Upper lobe of right lung (tissue), 1 donor: ENCODE measurements around the gene PRUNE2. TPM values are rescaled to one million over a fixed set of nuclear protein-coding genes. Genes with fewer than 3 reads are reported as not detected.

Source experiments
- ATAC-seq: fragments of 200-7000 bp; cut with Tn5 transposase; one replicate; pipeline ENCODE4 v1.9.1; 2020; ENCODE audit warnings: mild to moderate bottlenecking, moderate library complexity
- DNase-seq: peaks from one replicate; pipeline ENCODE4 v3.0.0-alpha.2; 2020
- H3K27ac ChIP-seq: fragments of 200-600 bp; one replicate; pipeline ENCODE4 v1.8.0; 2022
- H3K27me3 ChIP-seq: fragments of 200-600 bp; one replicate; pipeline ENCODE4 v1.8.0; 2022; ENCODE audit warnings: mild to moderate bottlenecking
- H3K36me3 ChIP-seq: fragments of 200-600 bp; one replicate; pipeline ENCODE4 v1.8.0; 2022
- H3K4me1 ChIP-seq: fragments of 200-600 bp; one replicate; pipeline ENCODE4 v1.8.0; 2022
- H3K4me3 ChIP-seq: fragments of 200-600 bp; one replicate; pipeline ENCODE4 v1.8.0; 2022; ENCODE audit warnings: mild to moderate bottlenecking
- H3K9me3 ChIP-seq: fragments of 200-600 bp; one replicate; pipeline ENCODE4 v1.8.0; 2022
- CTCF ChIP-seq: fragments of 200-600 bp; IDR thresholded peaks from one replicate; pipeline ENCODE4 v1.8.0; 2022; ENCODE audit warnings: antibody characterized with exemption
- intact Hi-C: fragments of 100-400 bp; cut with DNase I; formaldehyde crosslinking; loops from one replicate; pipeline ENCODE4 v1.11.0; 2022
- total RNA-seq: library from RNA; stranded (reverse); fragmentation: NEBNext Ultra II Directional; extraction: Animal tissue kit (Norgen Biotek cat#: 25700); gene quantifications from one replicate; pipeline ENCODE4 v1.2.1, GENCODE V29; 2021
- donor health status: DM: no; HTN: yes; CAD: no; lungs with severe emphysema.

The PRUNE2 gene
- total RNA-seq, 1 donor from 2014 or later: 7.4 TPM

GRCh38 chr9:76613150-76613781, 292.6 kb downstream of the PRUNE2 start:
- intact Hi-C loops: no loop called here
- DNase-seq (no peak), ATAC-seq (no peak)
- Histone ChIP-seq H3K4me1 (peaks cover 8% of the 10 kb centered on the region), H3K36me3 (no peaks in the 10 kb centered on the region), H3K9me3 (no peaks in the 10 kb centered on the region), H3K4me3 (no peak overlapping the region), H3K27ac (no peak overlapping the region), H3K27me3 (no peaks in the 10 kb centered on the region)
- TF ChIP-seq CTCF: no peak

DNA sequence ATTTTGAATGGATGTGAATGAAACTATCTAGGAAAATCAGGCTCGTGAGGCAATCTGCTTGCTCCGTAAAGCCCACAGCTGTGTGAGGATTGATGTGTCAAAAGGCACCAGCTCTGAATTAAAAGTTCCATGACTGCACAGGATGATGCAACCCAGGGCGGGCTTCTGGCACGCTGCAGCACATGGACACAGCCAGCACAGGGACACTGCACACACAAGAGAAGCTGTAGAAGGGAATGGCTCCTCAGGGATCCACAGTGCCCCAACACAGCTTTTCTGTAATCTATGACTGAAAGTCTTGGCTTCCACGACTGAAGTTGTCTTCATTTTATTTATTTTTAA, 295.9 kb downstream of the PRUNE2 start:
- intact Hi-C loops: no loop called here
- Histone ChIP-seq H3K4me3 (no peak overlapping the region), H3K36me3 (no peaks in the 10 kb centered on the region), H3K27ac (no peak overlapping the region), H3K27me3 (no peaks in the 10 kb centered on the region), H3K4me1 (no peaks in the 10 kb centered on the region), H3K9me3 (no peaks in the 10 kb centered on the region)
- no peak for TF ChIP-seq CTCF
- DNase-seq: peak; percentile 67
- ATAC-seq: peak; percentile 81

- Histone ChIP-seq H3K27me3 (no peaks in the 10 kb centered on the region), H3K9me3 (no peaks in the 10 kb centered on the region), H3K27ac (no peak overlapping the region), H3K4me1 (no peaks in the 10 kb centered on the region), H3K4me3 (no peak overlapping the region), H3K36me3 (no peaks in the 10 kb centered on the region)
- TF ChIP-seq CTCF: no peak
- intact Hi-C loops: no loop called here
- DNase-seq: no peak
- ATAC-seq: peak; percentile 44
These were observed 296.5 kb downstream of the PRUNE2 start for GRCh38 chr9:76609285-76610010.

DNA sequence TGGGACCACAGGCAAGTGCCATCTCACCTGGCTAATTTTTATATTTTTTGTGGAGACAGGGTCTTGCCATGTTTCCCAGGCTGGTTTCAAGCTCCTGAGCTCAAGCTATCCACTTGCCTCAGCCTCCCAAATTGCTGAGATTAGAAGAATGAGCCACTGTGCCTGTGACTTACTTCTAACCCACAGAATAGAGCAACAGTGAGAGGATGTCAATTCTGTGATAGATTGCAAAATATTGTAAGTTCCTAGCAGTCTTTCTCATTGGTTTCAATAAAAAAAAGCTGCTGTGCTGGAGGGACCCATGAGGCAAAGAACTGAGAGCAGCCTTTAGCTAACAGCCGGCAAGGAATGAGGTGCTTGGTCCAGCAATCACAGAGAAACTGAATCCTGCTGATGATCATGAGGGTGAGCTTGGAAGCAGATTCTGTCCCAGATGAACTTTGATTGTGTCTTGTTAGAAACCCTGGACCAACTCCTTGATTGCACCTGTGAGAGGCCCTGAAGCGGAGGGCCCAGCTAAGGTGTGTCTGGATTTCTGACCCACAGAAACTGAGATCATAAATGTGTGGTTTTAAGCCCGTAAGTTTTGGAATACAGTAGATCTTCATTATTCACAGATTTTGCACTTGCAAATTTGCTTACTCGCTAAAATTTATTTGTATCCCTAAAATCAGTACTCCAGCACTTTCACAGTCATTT, 297.2 kb downstream of the PRUNE2 start:
- Histone ChIP-seq H3K27ac (no peak overlapping the region), H3K27me3 (no peaks in the 10 kb centered on the region), H3K9me3 (no peaks in the 10 kb centered on the region), H3K4me3 (no peak overlapping the region), H3K36me3 (no peaks in the 10 kb centered on the region), H3K4me1 (no peaks in the 10 kb centered on the region)
- no peak for TF ChIP-seq CTCF
- DNase-seq: no peak
- no peak for ATAC-seq
- intact Hi-C loops: no loop called here

- Histone ChIP-seq H3K27ac (no peak overlapping the region), H3K4me1 (peaks cover 3% of the 10 kb centered on the region), H3K9me3 (no peaks in the 10 kb centered on the region), H3K4me3 (no peak overlapping the region), H3K36me3 (no peaks in the 10 kb centered on the region), H3K27me3 (no peaks in the 10 kb centered on the region)
- intact Hi-C loops: no loop called here
- peak; percentile 36 for ATAC-seq
- no peak for DNase-seq
- no peak for TF ChIP-seq CTCF
These were observed 298.0 kb downstream of the PRUNE2 start for GRCh38 chr9:76607730-76608436.
